HG03457 (cell line): ENCODE measurements around the gene PHF21B.

Experiments
- ATAC-seq: cut with Tn5 transposase; IDR thresholded peaks from one replicate; pipeline ENCODE4 v1.9.1; 2021; ENCODE audit warnings: moderate number of reproducible peaks; ENCODE audit not compliant: unreplicated experiment

Gene PHF21B

GRCh38 chr22:45019861-45020655, 10.3 kb upstream of the PHF21B start:
- ATAC-seq, result no peak

- ATAC-seq, result no peak
Measured at GRCh38 chr22:45014654-45015053, 4.8 kb upstream of the PHF21B start.

GRCh38 chr22:45013138-45013537, 3.3 kb upstream of the PHF21B start:
- no peak for ATAC-seq

- no peak for ATAC-seq
Measured at GRCh38 chr22:45010532-45010900, 711 bp upstream of the PHF21B start.

GRCh38 chr22:45008751-45009605, 827 bp downstream of the PHF21B start:
- no peak for ATAC-seq

- ATAC-seq, result no peak
Measured at GRCh38 chr22:45008186-45008681, 1.6 kb downstream of the PHF21B start.

- no peak for ATAC-seq
Measured at GRCh38 chr22:45007391-45008185, 2.2 kb downstream of the PHF21B start.

- no peak for ATAC-seq
Measured at GRCh38 chr22:45006964-45007390, 2.8 kb downstream of the PHF21B start.

- ATAC-seq, result no peak
Measured at GRCh38 chr22:45006111-45006963, 3.5 kb downstream of the PHF21B start.

GRCh38 chr22:45001653-45002052, 8.2 kb downstream of the PHF21B start:
- no peak for ATAC-seq

GRCh38 chr22:45000330-45000729, 9.5 kb downstream of the PHF21B start:
- no peak for ATAC-seq

GRCh38 chr22:44999687-45000086, 10.1 kb downstream of the PHF21B start:
- no peak for ATAC-seq

- ATAC-seq, result no peak
Measured at GRCh38 chr22:44999231-44999630, 10.6 kb downstream of the PHF21B start.

GRCh38 chr22:44998296-44998695, 11.5 kb downstream of the PHF21B start:
- no peak for ATAC-seq

- ATAC-seq, result no peak
Measured at GRCh38 chr22:44997060-44997459, 12.7 kb downstream of the PHF21B start.

GRCh38 chr22:44996648-44997047, 13.2 kb downstream of the PHF21B start:
- ATAC-seq, result no peak

- ATAC-seq, result no peak
Measured at GRCh38 chr22:44996120-44996519, 13.7 kb downstream of the PHF21B start.

GRCh38 chr22:44995715-44996114, 14.1 kb downstream of the PHF21B start:
- ATAC-seq, result no peak

GRCh38 chr22:44995105-44995514, 14.7 kb downstream of the PHF21B start:
- ATAC-seq, result no peak
